ENCODE data around the gene HDAC4.

The HDAC4 gene

GRCh38 chr2:239068411-239068810 is 332.4 kb downstream of the HDAC4 start:
- no peak for DNase-seq

DNA sequence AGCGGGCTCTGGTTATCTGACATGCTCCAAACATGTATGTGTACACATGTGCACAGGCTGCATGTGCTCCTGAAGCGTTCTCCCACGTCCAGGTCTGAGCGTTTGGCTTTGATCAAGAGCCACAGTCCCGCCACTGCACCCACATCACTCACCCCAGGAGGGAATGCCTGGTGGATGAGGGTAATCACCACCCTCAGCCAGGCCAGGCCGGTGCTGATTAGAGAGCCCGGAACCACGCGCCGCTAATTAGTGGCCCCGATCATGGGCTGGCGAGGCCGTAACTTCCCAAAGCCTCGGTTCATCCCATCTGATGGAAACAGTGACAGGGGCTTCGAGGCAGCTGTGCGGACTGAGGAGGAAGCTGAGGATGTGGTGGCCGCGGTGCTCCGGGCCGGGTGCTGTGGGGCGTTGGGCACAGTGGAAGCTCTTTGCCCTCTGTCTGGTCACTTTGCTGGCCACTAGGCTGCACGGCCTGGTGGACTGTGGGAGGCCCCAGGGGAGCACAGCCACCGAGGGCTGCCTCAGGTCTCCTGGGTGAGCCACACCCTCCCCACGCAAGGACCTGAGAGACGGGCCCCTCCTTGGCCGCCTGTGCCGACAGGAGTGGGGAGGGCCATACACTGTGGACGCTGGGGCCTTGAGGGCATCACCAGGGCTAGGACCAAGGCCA is 333.5 kb downstream of the HDAC4 start:
- DNase-seq, result no peak

DNA sequence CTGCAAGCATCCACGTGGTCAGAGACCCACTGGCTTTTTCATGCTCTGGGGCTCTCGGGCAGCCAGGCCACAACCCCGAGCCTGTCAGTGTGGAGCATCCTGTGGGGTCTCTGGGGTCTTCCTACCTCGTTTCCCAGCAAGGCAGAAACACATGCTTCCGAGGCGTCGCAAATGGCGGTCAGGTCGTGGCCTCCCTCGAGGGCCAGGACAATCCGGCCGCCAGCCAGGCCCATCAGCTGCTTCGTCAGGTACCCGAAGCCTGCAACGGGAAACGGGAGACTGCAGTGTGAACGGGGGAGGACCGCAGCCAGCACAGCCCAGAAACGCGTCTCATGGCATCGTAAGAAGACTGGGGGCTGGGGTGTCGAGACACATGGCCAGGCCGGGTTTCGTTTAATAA is 334.2 kb downstream of the HDAC4 start:
- no peak for DNase-seq

GRCh38 chr2:239065962-239066361 is 334.9 kb downstream of the HDAC4 start:
- no peak for DNase-seq

- no peak for DNase-seq
Measured at GRCh38 chr2:239065537-239065936, 335.3 kb downstream of the HDAC4 start.

GRCh38 chr2:239064891-239065290 is 335.9 kb downstream of the HDAC4 start:
- no peak for DNase-seq

DNA sequence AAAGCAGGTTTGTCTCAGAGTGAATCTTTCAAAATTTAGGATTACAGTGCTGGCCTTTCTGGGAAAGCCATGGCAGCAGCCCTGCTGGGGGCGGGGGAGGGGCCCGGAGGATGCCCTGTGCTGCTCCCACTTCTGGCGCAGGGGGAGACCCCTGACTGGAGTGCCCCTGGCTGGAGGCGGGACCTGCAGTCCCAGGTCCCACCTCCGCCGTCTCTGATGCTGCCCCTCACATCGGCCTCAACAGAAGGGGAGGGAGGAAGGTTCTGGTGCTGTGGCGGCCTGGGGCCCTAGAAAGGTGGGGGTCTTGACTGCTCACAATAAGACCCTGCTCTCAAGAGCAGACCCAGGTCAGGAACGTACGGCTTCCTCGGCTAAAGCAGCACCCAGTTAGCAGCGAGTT is 336.6 kb downstream of the HDAC4 start:
- no peak for DNase-seq

GRCh38 chr2:239062743-239063142 is 338.1 kb downstream of the HDAC4 start:
- no peak for DNase-seq

- no peak for DNase-seq
Measured at GRCh38 chr2:239061824-239062570, 338.8 kb downstream of the HDAC4 start.

GRCh38 chr2:239061121-239061666 is 339.6 kb downstream of the HDAC4 start:
- no peak for DNase-seq

- DNase-seq, result no peak
Measured at GRCh38 chr2:239060676-239061075, 340.1 kb downstream of the HDAC4 start.

DNA sequence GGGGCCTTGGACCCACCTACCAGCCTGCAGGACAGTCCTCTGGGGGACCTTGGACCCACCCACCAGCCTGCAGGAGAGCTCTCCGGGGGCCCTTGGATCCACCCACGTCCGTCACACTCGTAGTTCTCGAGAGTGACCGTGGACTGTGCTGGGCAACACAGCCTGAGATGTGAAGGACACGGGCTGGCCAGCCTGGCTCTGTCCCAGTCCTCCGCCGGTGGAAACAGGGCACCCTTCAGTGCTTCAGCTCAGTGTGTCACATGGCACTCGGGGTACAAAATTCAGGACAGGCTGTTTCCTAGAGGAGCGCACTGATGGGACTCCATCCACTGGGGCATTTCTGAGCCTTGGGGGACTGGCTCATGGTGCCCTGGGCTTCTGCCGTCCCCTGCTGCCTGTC is 341.0 kb downstream of the HDAC4 start:
- DNase-seq, result no peak

- DNase-seq, result no peak
Measured at GRCh38 chr2:239058766-239059165, 342.1 kb downstream of the HDAC4 start.

- DNase-seq, result no peak
Measured at GRCh38 chr2:239057533-239057932, 343.3 kb downstream of the HDAC4 start.

DNA sequence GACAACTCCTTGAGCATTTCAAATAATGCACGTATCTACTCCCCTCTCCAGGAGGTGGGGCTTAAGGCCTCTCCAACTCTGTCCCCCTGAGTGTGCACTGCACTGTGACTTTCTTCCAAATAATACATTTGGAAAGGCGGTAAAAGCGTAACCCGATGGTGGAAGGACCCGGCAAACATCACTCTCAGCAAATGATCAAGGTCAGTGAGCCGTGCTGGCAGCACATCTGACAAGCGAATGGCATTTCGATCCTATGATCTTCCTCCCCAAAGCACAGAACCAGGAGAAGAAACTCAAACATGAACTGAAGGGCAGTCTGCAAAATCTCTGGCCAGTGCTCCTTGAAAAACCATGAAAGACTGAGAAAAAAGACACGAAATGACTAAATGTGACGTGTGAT is 344.2 kb downstream of the HDAC4 start:
- no peak for DNase-seq

DNA sequence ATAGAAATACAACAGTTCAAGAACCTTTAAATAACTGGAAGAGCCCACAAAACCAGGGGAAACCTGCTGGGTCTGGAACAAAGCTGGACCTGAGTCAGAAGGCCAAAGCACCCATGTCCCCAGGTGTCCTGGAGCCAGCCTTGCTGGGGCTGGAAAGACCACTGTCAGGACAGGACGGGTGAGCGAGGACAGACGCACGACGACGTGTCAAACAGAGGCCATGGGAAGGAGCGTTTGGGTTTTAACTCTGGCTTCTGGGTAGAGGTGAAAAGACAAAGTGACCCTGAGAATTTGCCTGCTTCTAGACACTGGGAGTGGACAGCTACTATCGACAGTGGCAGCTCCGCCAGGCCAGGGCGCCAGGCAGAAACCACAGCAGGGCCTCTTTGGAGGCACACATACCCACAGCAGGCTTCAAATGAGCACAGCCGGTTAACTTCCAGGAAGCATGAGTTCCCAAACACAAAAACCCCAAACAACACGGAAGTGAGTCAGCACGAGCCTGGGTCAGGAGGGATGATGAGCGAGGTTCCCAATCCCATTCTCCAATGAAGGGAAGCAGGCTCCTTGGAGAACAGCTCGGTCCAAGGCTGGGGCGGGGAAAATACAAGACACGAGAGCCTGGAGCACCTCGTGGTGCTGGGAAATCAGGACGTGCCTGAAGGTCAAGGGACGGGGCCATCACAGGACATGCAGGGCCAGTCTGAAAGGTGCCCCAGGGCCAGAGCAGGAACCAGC is 344.9 kb downstream of the HDAC4 start:
- DNase-seq, result no peak

DNA sequence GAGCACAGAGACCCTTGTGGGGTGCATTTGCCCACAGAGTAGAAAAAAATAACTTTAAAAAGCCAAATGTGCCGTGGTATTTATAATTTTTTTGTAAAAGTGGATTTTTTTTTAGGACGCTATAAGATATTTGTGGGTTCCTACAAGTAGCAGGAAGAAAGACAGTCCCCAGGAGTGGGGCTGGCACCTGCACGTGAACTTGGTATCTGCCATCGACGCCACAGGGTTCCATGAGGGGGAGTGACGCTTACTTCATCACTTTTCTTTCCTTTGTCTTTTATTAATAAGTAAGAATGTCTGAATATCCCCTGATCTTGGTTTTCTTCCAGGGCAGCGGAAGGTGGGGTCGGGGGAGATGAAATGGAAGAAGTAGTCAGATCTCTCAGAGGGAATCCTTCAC is 345.9 kb downstream of the HDAC4 start:
- DNase-seq, result no peak

DNA sequence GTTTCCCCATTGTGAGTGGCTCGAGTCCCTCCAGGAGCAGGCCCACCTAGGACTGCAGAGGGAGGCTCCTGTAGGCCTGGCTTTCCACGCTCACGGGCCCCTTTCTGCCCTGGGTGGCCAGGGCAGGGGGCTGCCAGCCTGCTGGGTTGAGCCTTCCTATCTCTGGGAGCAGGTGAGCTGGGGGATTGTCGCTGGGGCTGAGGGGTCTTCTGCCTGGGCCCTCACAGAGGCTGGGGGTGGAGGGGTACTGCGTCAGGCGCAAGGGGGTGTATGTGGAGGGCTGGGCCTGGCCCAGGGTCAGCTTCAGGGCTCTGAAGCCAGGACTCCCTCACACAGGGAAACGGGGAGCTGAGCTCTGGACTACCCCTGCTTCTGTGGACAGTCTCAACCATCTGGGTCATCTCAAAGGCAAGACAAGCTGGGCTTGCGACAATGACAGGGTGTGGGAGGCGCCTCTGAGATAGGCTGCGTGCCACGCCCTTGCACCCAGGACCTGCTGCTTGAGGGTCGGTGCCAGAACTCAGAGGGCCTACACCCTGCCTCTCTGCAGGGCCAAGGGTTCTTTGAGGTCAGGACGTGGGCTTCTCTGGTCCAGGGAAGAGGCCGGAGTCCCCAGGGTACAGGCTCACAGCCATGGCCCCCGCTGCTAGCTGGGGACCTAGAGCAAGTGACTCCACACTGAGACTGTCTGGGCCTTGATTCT is 346.9 kb downstream of the HDAC4 start:
- no peak for DNase-seq

DNA sequence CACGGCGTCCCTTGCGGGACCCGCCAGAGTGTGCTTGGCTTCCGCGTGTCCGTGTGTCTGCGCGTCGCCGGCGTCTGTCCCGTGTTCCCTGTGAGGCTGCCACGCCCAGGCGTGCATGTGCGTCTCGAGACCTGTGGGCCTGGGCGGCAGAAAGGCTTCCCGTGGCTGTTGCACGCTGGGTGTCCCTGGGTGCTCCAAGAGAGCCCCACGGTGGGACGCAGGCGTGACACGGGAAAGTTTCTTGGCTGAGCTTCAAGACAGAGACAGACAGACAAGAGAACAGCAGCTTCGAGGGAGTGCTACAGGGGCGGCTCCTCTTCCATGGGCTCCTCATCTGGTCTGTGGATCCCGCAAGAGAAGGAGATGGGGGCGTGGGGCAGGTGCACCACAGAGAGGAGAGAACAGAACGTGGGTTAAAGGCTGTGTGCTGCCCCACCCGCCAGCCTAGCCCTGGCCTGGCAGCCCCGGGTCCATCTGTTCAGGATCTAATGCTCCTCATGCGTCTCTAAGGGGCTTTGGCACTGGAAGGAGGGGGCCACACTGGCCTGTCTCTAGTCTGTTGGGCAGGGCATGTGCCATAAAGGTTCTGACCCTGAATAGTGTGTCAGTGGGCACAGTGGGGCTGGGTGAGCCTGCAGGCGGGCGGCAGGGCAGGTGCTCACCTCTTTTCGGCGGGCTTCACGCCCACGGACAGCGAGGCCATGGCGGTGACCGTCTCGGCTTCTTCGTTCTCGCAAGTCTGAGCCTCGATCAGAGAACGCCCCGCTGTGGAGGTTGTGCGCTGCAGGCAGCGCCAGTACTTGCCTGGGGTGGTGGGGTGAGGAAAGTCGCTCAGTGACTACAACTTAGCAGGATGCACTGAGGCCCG is 347.8 kb downstream of the HDAC4 start:
- DNase-seq, result no peak

DNA sequence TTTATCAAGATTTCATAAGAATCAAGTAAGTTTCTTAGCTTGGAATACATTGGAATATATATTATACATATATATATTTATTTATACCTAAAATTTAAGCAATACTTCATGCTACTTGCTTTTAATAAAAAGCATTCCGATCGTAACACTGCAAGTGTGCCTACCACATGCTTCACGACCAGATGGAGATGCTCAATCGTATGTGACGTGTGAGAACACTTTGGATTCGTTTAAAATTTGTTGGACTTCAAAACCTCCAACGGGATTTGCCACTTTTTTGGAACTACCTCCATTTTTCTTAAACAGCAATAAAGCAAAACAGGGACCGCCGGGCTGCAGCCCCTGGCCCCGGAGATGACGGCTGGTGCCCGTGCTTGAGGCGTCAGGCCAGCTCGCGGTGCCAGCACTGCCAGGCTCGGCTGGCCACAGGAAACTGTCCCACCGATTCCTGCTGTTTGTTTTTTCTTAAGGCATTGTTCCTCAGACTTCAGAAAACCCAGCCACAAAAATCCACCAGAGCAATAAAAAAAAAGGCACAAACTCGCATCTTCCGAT is 348.9 kb downstream of the HDAC4 start:
- DNase-seq, result no peak

- no peak for DNase-seq
Measured at GRCh38 chr2:239050252-239050649, 350.6 kb downstream of the HDAC4 start.

Measured in RPMI8226 (cell line).